Right hindlimb (tissue), 1 donor: ENCODE data around the gene FAM168B.

Experiments
- DNase-seq: peaks from one replicate; pipeline ENCODE4 v3.0.0-alpha.2; 2018

Gene FAM168B

GRCh38 chr2:131054488-131054887, 38.8 kb downstream of the FAM168B start:
- DNase-seq: no peak

GRCh38 chr2:131052741-131053263, 40.5 kb downstream of the FAM168B start:
- no peak for DNase-seq

- DNase-seq: no peak
These were observed 42.4 kb downstream of the FAM168B start for GRCh38 chr2:131050896-131051295.

- no peak for DNase-seq
These were observed 44.0 kb downstream of the FAM168B start for GRCh38 chr2:131049150-131049718.

- DNase-seq: no peak
These were observed 44.6 kb downstream of the FAM168B start for GRCh38 chr2:131048641-131049040.

- no peak for DNase-seq
These were observed 45.2 kb downstream of the FAM168B start for GRCh38 chr2:131047920-131048560.

- no peak for DNase-seq
These were observed 46.2 kb downstream of the FAM168B start for GRCh38 chr2:131046918-131047652.

GRCh38 chr2:131046028-131046917, 47.0 kb downstream of the FAM168B start:
- DNase-seq: no peak

GRCh38 chr2:131045286-131046027, 47.8 kb downstream of the FAM168B start:
- no peak for DNase-seq

GRCh38 chr2:131044757-131045150, 48.5 kb downstream of the FAM168B start:
- DNase-seq: no peak

GRCh38 chr2:131044075-131044756, 49.0 kb downstream of the FAM168B start:
- no peak for DNase-seq

GRCh38 chr2:131043199-131044074, 49.8 kb downstream of the FAM168B start:
- DNase-seq: no peak

GRCh38 chr2:131042148-131042775, 51.0 kb downstream of the FAM168B start:
- no peak for DNase-seq

GRCh38 chr2:131041402-131042147, 51.7 kb downstream of the FAM168B start:
- no peak for DNase-seq

- no peak for DNase-seq
These were observed 52.4 kb downstream of the FAM168B start for GRCh38 chr2:131040661-131041401.

- DNase-seq: no peak
These were observed 53.2 kb downstream of the FAM168B start for GRCh38 chr2:131039908-131040660.

- no peak for DNase-seq
These were observed 53.7 kb downstream of the FAM168B start for GRCh38 chr2:131039535-131039907.

- no peak for DNase-seq
These were observed 54.2 kb downstream of the FAM168B start for GRCh38 chr2:131039101-131039440.
